ENCODE measurements around the gene ZFAND5.

DNA sequence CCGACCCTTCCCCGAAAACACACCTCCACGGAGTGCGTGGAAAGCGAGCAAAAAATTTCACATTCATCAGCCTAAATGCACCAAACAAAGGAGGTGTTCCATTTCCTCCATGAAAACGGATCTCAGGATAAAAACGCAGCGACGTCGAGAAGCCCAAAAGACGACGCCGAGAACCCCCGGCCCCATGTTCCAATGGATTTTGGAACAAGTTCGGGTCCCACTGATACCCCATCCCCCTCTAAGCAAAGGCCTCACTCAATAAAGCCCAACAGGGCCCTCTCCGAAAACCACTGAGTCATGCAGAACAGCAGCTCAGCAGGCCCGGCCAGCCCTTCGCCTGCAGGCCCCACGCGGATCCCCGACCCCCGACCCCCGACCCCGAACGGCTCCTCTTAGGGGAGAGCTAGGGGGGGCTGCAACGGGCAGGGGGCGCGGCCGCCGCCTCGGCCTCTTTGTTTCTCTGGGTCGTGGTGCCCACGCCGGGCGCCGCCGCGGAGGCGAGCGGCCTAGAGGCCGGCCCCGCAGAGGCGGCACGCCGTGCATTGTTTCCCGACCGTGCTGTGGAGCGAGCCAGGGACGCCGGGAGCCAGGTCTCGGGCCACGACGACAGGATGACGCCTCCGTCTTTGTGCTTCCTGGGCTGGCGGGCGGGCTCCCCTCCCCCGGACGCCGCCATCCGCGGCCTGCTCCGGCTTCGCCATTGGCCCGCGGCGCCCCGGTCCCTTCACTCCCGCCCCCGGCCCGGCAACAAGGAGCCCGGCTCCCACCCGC lies 915 bp downstream of the ZFAND5 start:
- TF ChIP-seq BHLHE40 (IDR thresholded peaks at IDR 0.05; ENCODE audit: borderline replicate concordance) (no peak), SP1 (IDR thresholded peaks at IDR 0.05) (no peak), FOXK2 (IDR thresholded peaks at IDR 0.05) (no peak), FOXM1 (IDR thresholded peaks at IDR 0.05; ENCODE audit: borderline replicate concordance) (no peak), CTBP1 (IDR thresholded peaks at IDR 0.05; ENCODE audit: borderline replicate concordance) (no peak), L3MBTL2 (conservative IDR thresholded peaks at IDR 0.05) (no peak), ZNF384 (IDR thresholded peaks at IDR 0.05) (no peak), TARDBP (IDR thresholded peaks at IDR 0.05) (no peak), FOXA1 (IDR thresholded peaks at IDR 0.05) (no peak), SUZ12 (IDR thresholded peaks at IDR 0.05) (no peak), HDGF (IDR thresholded peaks at IDR 0.05; ENCODE audit: borderline replicate concordance) (no peak), LEF1 (IDR thresholded peaks at IDR 0.05; ENCODE audit: borderline replicate concordance) (no peak), ARNT (IDR thresholded peaks at IDR 0.05) (no peak)
